Effector memory CD8-positive, alpha-beta T cell (primary cell): ENCODE results near the gene CNFN.
A peak's percentile ranks its signal among the peaks of the same experiment; 100 is the strongest.

Source experiments
- ATAC-seq: fragments of 150-1000 bp; cut with Tn5 transposase; replicated peaks from 2 replicates; pipeline ENCODE4 v1.10.0; 2021; ENCODE audit warnings: mild to moderate bottlenecking, moderate library complexity
- DNase-seq, 3 experiments: peaks; one replicate each; pipeline ENCODE4 v3.0.0; 2021
- H3K27ac Mint-ChIP-seq, 2 donors: one replicate each; pipeline ENCODE4 v1.8.0; 2022; ENCODE audit warnings: mild to moderate bottlenecking in 2 of 2, mixed read lengths in 2 of 2, moderate library complexity in 2 of 2
- H3K27me3 Mint-ChIP-seq, 2 donors: one replicate each; pipeline ENCODE4 v1.8.0; 2022; ENCODE audit warnings: mixed read lengths in 2 of 2
- H3K36me3 Mint-ChIP-seq: one replicate; pipeline ENCODE4 v1.8.0; 2022; ENCODE audit warnings: mild to moderate bottlenecking, moderate library complexity, mixed read lengths; ENCODE audit not compliant: insufficient read depth
- H3K4me1 Mint-ChIP-seq, 2 donors: one replicate each; pipeline ENCODE4 v1.8.0; 2022; ENCODE audit warnings: low read depth in 2 of 2, mixed read lengths in 2 of 2
- H3K4me3 Mint-ChIP-seq, 2 donors: one replicate each; pipeline ENCODE4 v1.8.0; 2022; ENCODE audit warnings: mild to moderate bottlenecking in 2 of 2, mixed read lengths in 2 of 2, moderate library complexity in 2 of 2
- H3K9me3 Mint-ChIP-seq, 2 donors: one replicate each; pipeline ENCODE4 v1.8.0; 2022; ENCODE audit warnings: mixed read lengths in 2 of 2

Gene CNFN

DNA sequence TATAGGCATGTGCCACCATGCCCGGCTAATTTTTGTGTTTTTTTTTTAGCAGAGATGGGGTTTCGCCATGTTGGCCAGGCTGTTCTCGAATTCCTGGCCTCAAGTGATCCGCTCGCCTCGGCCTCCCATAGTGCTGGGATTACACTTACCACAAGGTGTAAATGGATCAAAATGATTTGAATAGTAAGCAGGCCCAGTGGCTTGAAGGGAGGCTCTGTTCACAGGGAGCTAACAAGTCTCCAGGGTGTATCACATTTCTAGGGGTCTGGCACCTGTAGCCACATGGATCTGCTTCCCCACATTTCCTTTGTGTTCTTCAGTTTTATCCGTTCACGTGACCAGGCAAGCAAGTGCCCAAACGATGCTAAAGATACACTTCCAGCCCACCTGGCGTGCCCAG lies 13.5 kb upstream of the CNFN start:
- H3K36me3 Mint-ChIP-seq: peaks cover 9% of the 10 kb centered on the region
- H3K4me3 Mint-ChIP-seq: no peak overlapping the region
- peaks cover 26 to 30% of the 10 kb centered on the region in 2 donors for H3K4me1 Mint-ChIP-seq
- DNase-seq: no peak
- ATAC-seq: no peak
- no peaks in the 10 kb centered on the region for H3K9me3 Mint-ChIP-seq
- H3K27ac Mint-ChIP-seq: peak overlapping the region in 1 of 2 donors; percentile 89
- H3K27me3 Mint-ChIP-seq: no peaks in the 10 kb centered on the region

DNA sequence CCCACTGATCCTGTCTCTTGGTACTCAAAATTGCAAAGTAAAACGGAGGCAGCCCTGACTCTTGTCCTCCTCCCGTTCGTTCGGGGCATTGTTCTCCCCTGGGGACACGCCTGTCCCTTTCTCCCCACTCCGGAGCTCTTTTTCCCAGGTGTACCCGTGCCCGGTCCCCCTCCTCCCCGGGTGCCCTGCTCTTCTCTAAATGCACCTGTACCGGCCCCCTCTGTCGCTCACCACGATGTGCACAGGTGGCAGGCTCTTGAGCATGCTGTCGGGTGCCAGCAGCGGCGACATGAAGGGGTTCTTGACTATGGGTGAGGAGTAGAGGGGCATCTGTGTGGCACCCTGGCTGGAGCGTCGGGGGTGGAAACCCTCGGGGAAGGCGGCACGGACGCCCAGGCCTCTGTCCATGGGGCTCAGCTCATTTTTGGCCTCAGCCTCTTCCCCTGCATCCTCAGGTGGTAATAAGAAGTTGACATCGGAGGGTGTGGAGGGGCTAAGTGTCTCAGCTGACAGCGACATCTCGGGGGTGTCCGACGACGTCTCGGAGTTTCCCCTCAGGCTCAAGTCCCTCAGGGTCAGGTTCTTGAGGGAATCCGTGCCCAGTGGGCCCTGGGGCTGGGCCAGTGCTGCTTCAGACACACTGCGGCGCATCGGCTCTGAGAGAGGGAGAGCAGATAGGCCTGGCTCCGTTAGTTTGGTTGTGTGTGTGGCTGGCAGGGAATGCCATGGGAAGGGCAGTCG lies 12.4 kb upstream of the CNFN start:
- H3K27me3 Mint-ChIP-seq: no peaks in the 10 kb centered on the region
- H3K4me3 Mint-ChIP-seq: peak overlapping the region; percentile 86 to 87
- DNase-seq (no peak), ATAC-seq (no peak)
- peaks cover 28 to 34% of the 10 kb centered on the region in 2 donors for H3K4me1 Mint-ChIP-seq
- H3K9me3 Mint-ChIP-seq: no peaks in the 10 kb centered on the region
- peaks cover 7% of the 10 kb centered on the region for H3K36me3 Mint-ChIP-seq
- peak overlapping the region; percentile 89 to 92 for H3K27ac Mint-ChIP-seq

DNA sequence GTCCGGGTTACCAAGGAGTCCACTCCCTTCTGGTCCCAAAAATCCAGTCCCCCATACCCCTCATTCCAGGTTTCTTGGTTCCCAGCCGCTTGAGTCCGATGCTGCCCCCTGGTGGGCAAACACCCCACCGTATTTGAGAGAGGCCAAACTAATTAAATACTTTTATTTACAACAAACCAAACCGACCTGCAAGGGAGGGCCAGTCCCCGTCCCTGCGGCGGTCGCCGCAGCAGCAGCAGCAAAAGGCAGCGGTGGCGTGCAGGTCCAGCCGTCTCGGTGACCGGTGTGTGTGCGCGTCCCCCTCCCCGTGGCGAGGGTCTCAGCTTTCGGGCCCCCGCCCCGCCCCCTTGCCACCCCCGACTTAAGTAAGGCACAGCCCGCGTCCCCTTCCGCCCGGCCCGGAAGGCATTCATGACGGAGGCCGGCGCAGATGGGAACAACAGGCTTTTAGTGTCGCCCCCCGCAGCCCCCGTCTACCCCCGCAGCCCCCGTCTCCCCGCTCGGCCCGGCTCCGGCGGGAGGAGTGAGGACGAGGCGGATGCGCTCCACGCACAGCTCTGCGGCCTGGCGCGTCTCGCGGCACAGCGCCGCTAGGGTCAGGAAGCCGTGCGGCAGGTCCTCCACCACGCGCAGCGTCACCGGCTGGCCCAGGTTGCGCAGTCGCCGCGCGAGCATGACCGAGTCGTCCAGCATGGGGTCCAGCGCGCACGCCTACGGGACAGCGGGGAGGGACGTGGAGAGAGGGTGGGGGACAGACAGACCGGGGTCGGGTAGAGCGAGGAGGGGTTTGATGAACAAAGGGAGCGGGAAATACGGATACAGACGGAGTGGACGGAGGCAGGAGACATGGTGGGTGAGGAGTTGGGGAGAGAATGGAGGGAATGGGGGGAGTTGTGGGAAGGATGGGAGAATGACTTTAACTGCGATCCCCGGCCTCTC lies 11.5 kb upstream of the CNFN start:
- peak; percentile 79 for ATAC-seq
- H3K9me3 Mint-ChIP-seq: no peaks in the 10 kb centered on the region
- H3K4me3 Mint-ChIP-seq: peak overlapping the region; percentile 86 to 87
- peak; percentile 71 to 78 (median 78) for DNase-seq
- H3K36me3 Mint-ChIP-seq: peaks cover 8% of the 10 kb centered on the region
- peaks cover 36 to 40% of the 10 kb centered on the region in 2 donors for H3K4me1 Mint-ChIP-seq
- H3K27me3 Mint-ChIP-seq: no peaks in the 10 kb centered on the region
- peak overlapping the region; percentile 89 to 92 for H3K27ac Mint-ChIP-seq

DNA sequence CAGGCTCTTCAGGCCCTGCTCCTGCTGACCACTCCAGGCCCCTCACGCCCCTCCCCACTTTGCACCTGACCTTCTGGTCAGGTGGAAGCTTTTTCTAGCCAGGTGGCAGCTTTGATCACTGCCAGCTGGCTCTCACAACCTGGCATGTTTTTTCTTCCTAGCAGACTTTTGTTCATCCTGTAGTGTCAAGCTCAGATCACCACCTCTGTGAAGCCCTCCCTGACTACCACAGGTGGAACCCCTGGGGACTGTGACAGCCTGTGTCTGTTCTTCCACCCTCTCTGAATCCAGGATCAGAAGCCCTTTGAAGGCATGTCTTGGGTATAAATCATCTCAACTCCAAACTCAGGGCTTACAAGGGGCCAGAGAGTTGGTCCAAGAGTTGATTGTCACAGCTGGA lies 10.3 kb upstream of the CNFN start:
- DNase-seq (no peak), ATAC-seq (no peak)
- Mint-ChIP-seq H3K4me3 (peak overlapping the region in 1 of 2 donors; percentile 17), H3K27ac (peak overlapping the region; percentile 44 to 62), H3K9me3 (no peaks in the 10 kb centered on the region), H3K36me3 (peaks cover 9% of the 10 kb centered on the region), H3K4me1 (peaks cover 39 to 44% of the 10 kb centered on the region in 2 donors), H3K27me3 (no peaks in the 10 kb centered on the region)

- peaks cover 6% of the 10 kb centered on the region for H3K36me3 Mint-ChIP-seq
- peaks cover 37 to 44% of the 10 kb centered on the region in 2 donors for H3K4me1 Mint-ChIP-seq
- DNase-seq (no peak), ATAC-seq (no peak)
- no peaks in the 10 kb centered on the region for H3K9me3 Mint-ChIP-seq
- H3K4me3 Mint-ChIP-seq: peak overlapping the region; percentile 80 to 83
- H3K27me3 Mint-ChIP-seq: no peaks in the 10 kb centered on the region
- H3K27ac Mint-ChIP-seq: peak overlapping the region; percentile 95 to 96
These were observed 7.4 kb upstream of the CNFN start for GRCh38 chr19:42397263-42398166.

- peak overlapping the region; percentile 95 to 96 for H3K27ac Mint-ChIP-seq
- ATAC-seq (peak; percentile 86), DNase-seq (peak; percentile 88 to 93 (median 91))
- H3K4me3 Mint-ChIP-seq: peak overlapping the region; percentile 80 to 83
- peaks cover 34 to 36% of the 10 kb centered on the region in 2 donors for H3K4me1 Mint-ChIP-seq
- H3K9me3 Mint-ChIP-seq: no peaks in the 10 kb centered on the region
- peaks cover 0 to 8% of the 10 kb centered on the region in 2 donors for H3K27me3 Mint-ChIP-seq
- peaks cover 6% of the 10 kb centered on the region for H3K36me3 Mint-ChIP-seq
These were observed 6.5 kb upstream of the CNFN start for GRCh38 chr19:42396381-42397262.

DNA sequence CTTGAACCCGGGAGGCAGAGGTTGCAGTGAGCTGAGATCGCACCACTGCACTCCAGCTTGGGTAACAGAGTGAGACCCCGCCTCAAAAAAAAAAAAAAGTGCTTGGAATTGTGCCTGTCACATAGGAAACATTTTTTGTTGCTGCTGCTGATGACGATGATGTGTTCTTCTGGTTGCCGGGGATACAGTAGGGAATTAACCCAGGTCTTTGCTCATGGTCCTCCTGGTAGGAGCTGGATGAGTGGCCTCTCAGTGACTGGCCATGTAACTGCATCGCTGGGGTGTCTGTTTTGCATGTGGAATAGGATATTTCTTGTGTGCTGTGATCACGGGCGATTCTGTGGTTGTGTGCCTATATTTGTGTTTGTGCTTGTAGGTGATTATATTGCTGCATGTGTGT lies 4.7 kb upstream of the CNFN start:
- ATAC-seq (no peak), DNase-seq (no peak)
- peaks cover 6% of the 10 kb centered on the region for H3K36me3 Mint-ChIP-seq
- no peak overlapping the region for H3K4me3 Mint-ChIP-seq
- H3K27ac Mint-ChIP-seq: no peak overlapping the region
- H3K27me3 Mint-ChIP-seq: peaks cover 15 to 26% of the 10 kb centered on the region in 2 donors
- no peaks in the 10 kb centered on the region for H3K9me3 Mint-ChIP-seq
- H3K4me1 Mint-ChIP-seq: peaks cover 23 to 29% of the 10 kb centered on the region in 2 donors

DNA sequence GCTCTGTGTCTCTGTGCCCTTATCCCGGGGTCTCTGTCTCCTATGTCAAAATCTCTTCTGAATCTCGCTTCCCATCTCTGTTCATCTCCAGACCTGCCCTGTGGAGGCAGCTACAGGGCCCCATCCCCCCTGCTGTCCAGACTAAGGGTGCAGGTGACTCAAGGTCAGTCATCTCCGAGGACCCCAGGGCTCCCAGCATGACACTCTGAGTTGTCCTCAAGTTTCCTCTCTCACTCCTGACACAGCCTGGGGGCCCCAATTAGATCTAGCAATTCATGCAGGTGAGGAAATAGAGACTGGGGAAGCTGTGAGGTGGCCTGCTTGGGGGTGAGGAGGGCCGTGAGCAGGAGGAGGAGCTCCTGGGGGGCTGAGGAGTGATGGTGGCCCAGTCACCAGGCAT lies 2.1 kb upstream of the CNFN start:
- Mint-ChIP-seq H3K27ac (no peak overlapping the region), H3K4me3 (no peak overlapping the region), H3K27me3 (peaks cover 28 to 46% of the 10 kb centered on the region in 2 donors), H3K36me3 (peaks cover 3% of the 10 kb centered on the region), H3K4me1 (peaks cover 7 to 10% of the 10 kb centered on the region in 2 donors), H3K9me3 (no peaks in the 10 kb centered on the region)
- ATAC-seq (no peak), DNase-seq (no peak)

GRCh38 chr19:42388851-42389489 lies 1.1 kb downstream of the CNFN start:
- H3K4me1 Mint-ChIP-seq: peaks cover 5 to 7% of the 10 kb centered on the region in 2 donors
- DNase-seq (no peak), ATAC-seq (no peak)
- H3K4me3 Mint-ChIP-seq: no peak overlapping the region
- H3K36me3 Mint-ChIP-seq: peaks cover 4% of the 10 kb centered on the region
- H3K27ac Mint-ChIP-seq: no peak overlapping the region
- H3K9me3 Mint-ChIP-seq: no peaks in the 10 kb centered on the region
- H3K27me3 Mint-ChIP-seq: peaks cover 35 to 54% of the 10 kb centered on the region in 2 donors

- H3K27me3 Mint-ChIP-seq: peaks cover 47 to 66% of the 10 kb centered on the region in 2 donors
These were observed 3.0 kb downstream of the CNFN start for GRCh38 chr19:42386974-42387707.

GRCh38 chr19:42380155-42380554 lies 9.9 kb downstream of the CNFN start:
- Mint-ChIP-seq H3K27ac (no peak overlapping the region), H3K36me3 (no peaks in the 10 kb centered on the region), H3K4me3 (no peak overlapping the region), H3K27me3 (peaks cover 21 to 34% of the 10 kb centered on the region in 2 donors), H3K9me3 (no peaks in the 10 kb centered on the region), H3K4me1 (no peaks in the 10 kb centered on the region)
- DNase-seq (no peak), ATAC-seq (no peak)

More at GRCh38 chr19:42386974-42387707, 3.0 kb downstream of the CNFN start:
- peak; percentile 91 for ATAC-seq
- H3K4me1 Mint-ChIP-seq: peaks cover 5 to 7% of the 10 kb centered on the region in 2 donors
- DNase-seq: peak; percentile 53 to 57 (median 55)
- peaks cover 4% of the 10 kb centered on the region for H3K36me3 Mint-ChIP-seq
- H3K9me3 Mint-ChIP-seq: no peaks in the 10 kb centered on the region
- peak overlapping the region; percentile 72 to 79 for H3K4me3 Mint-ChIP-seq
- peak overlapping the region in 1 of 2 donors; percentile 83 for H3K27ac Mint-ChIP-seq
